Hematopoietic multipotent progenitor cell treated with erythropoietin and hydrocortisone succinate and interleukin-3 and kit ligand, for 8 days (in vitro differentiated cells): ENCODE measurements around the gene RAB3D.
"Not testable (repeated sequence)": the region's sequence is repeated elsewhere in the genome, so short reads cannot be mapped to it uniquely, and the experiment has no call there.

Experiments used
- DNase-seq: peaks from one replicate; pipeline ENCODE4 v3.0.0-alpha.2; 2015

Gene RAB3D

DNA sequence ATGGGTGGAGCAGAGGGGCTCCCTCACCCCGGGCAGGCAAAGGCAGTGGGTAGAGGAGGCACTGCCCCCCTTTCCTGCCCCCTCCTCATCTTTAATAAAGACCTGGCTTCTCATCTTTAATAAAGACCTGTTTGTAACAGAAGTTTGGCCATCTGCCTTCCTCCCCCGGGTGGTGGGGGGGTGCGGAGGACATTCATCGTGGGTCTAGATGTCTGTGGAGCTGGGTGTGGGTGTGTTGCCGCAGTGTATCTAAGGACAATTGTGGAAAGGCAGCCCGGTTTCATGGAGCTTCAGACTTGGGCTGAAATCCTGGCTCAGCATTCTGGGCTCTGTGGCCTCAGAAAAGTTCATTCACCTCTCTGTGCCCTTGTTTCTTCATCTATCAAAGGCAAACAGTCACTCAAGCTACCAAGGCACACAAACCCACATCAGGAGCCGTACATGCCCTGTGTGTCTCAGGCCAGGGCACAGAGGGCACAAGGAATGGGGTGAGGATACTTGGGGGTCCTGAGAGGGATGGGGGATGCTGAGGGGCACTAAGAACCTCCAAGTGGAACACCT is 26.2 kb upstream of the RAB3D start:
- no peak for DNase-seq

DNA sequence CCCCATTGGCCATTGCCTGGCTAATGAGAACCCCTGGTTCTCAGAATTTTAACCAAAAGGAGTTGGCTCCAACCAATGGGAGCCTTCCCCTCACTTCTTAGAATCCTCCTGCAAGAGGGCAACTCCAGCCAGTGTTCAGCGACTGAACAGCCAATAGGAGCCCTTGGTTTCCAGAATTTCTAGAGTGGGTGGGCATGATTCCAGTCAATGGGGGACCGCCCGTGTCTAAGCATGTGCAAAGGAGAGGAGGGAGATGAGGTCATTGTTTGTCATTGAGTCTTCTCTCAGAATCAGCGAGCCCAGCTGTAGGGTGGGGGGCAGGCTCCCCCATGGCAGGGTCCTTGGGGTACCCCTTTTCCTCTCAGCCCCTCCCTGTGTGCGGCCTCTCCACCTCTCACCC is 25.5 kb upstream of the RAB3D start:
- DNase-seq: no peak

DNA sequence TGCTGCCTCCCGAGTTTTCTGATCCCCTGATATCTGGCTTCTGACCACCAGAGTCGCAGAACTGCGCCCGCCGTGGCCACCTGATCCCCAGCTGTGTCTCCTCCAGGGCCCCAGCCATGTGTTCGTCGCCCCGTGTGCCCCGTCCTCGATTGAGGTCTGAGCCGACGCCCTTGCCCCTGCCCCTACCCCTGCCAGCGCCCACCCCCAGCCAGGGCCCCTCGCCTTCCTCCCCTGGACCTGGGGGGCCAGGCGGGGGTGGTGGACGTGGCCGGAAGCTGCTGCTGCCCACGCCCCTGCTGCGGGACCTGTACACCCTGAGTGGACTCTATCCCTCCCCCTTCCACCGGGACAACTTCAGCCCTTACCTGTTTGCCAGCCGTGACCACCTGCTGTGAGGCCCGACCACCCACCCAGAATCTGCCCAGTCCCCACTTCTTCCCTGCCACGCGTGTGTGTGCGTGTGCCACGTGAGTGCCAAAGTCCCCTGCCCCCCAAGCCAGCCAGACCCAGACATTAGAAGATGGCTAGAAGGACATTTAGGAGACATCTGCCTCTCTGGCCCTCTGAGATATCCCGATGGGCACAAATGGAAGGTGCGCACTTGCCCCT is 24.9 kb upstream of the RAB3D start:
- DNase-seq: no peak

- DNase-seq: no peak
Observed at GRCh38 chr19:11363881-11364280, 24.4 kb upstream of the RAB3D start.

GRCh38 chr19:11361771-11362731 is 22.6 kb upstream of the RAB3D start:
- no peak for DNase-seq

- DNase-seq: peak; percentile 44
Observed at GRCh38 chr19:11361037-11361770, 21.7 kb upstream of the RAB3D start.

DNA sequence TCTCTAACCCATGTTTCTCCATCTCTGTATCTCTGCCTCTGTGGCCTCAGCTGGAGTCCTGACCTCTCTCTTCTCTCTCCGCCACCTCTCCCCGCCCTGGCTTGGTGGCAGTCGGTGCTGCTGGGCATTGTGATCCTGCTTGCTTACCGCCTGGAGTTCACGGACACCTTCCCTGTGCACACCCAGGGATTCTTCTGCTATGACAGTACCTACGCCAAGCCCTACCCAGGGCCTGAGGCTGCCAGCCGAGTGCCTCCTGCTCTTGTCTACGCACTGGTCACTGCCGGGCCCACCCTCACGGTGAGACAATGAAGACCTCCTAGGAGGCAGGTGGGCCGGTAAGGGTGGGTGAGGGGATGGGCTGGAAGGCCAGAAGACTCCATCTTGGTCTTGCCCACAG is 20.0 kb upstream of the RAB3D start:
- no peak for DNase-seq

- no peak for DNase-seq
Observed at GRCh38 chr19:11356676-11357550, 17.5 kb upstream of the RAB3D start.

DNA sequence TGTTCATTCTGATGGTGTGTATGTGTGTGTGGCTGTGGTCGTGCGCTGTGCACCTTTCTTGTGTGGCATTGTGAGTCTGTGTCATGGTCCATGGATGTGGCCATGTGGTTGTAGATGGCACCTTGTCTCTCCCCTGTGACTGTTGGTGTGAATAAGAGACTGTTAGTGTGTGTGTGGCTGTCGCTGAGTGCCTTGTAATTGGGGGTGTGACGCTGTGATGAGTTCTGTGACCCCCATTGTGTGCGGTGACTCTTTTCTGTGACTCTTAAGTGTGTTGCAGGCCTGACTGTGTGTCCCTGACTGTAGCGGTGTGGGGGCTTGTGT is 16.6 kb upstream of the RAB3D start:
- no peak for DNase-seq

DNA sequence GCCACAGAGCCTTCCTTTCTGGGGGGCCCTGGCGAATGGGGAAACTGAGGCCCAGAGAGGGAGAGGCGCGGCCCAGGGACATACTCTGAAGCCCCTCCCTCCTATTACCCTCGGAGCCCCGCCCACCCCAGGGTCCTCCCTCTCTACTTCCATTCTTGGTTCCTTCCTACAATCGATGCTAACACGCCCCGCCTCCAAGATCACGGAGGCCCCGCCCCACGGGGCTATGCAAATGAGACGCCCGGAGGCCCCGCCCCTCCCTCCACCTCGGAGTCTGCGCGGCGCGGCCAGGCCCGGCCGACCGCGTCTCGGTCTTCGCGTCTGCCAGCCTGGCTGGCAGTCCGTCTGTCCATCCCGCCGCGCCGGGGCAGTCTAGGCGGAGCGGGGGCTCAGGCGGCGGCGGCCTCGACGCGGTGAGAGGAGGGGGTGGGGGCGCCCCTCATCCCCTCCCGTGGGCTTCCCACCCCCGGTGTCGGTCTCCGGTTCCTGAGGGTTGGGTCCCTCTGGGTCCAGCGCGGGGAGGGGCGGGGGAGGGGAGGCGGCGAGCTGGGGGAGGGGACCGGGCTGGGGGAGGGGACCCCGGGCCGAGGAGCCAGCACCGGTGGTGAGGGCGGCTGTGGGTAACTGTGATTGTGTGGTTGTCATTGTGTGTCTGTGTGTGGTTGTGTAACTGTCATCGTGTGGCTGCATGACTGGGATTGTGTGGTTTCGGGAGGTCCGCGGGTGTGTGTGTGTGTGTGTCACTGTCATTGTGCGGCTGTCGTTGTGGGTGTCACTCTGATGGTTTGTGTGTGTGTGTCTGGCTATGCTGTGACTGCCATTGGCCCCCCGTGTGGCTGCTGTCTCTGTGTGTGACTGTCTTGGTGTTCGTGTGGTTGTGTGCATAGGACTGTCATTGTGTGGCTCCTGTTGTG is 16.0 kb upstream of the RAB3D start, which contains the start of gene PLPPR2:
Gene PLPPR2, plus strand, starts transcription at position 273 of the 914 bp plus-strand sequence. CDS start 2,242 bp downstream, outside the sequence.
- DNase-seq: peak; percentile 85

DNA sequence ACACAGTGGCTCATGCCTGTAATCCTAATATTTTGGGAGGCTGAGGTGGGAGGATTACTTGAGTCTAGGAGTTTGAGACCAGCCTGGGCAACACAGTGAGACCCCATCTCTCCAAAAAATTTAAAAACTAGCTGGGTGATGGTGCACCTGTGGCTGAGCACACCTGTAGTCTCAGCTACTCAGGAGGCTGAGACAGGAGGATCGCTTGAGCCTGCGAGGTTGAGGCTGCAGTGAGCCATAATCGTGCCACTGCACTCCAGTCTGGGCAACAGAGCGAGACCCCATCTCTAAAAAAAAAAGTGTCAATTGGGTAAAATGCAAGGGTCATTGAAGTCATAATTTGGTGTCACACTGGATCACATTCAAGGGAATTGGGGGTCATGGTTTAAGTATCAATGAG is 14.6 kb upstream of the RAB3D start:
- not testable (repeated sequence) for DNase-seq

DNA sequence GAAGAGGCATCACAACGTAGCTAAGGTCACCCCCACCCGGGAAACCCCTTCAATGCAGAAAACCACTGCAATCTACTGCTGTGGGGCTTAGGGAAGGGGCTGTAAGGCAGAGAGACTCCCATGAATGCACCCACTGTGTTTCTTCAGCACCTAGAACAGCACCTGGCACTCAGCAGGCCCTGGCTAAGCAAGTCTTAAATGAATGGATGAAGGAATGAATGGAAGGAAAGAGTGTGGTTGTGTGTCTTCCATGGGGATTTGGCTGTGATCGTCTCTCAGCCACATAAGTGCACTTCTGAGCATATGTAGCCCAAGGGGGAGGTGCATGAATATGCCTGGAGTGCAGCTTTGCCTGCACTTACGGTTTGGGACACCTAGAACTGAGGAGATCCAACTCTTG is 9.7 kb upstream of the RAB3D start:
- no peak for DNase-seq

DNA sequence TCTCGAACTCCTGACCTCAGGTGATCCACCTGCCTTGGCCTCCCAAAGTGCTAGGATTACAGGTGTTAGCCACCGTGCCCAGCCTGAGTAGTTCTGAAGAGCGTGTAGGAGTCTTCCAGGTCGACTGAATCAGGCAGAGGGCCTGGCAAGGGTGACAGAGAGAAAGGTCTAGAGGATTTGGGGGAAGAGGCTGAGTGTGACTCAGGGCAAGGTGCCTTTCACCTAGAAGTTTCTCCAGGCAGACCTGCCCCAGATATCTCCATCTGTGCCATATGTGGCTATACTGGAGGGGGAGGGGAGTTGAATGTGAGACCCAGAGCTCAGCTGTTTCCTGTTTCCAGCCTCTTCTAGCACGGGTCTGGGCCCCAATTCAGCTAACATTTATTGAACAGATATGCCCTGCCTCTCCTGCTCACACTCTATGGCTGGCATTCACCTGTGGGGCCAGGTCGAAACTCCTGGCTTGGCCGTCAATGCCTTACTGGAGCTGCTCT is 8.1 kb upstream of the RAB3D start:
- no peak for DNase-seq

DNA sequence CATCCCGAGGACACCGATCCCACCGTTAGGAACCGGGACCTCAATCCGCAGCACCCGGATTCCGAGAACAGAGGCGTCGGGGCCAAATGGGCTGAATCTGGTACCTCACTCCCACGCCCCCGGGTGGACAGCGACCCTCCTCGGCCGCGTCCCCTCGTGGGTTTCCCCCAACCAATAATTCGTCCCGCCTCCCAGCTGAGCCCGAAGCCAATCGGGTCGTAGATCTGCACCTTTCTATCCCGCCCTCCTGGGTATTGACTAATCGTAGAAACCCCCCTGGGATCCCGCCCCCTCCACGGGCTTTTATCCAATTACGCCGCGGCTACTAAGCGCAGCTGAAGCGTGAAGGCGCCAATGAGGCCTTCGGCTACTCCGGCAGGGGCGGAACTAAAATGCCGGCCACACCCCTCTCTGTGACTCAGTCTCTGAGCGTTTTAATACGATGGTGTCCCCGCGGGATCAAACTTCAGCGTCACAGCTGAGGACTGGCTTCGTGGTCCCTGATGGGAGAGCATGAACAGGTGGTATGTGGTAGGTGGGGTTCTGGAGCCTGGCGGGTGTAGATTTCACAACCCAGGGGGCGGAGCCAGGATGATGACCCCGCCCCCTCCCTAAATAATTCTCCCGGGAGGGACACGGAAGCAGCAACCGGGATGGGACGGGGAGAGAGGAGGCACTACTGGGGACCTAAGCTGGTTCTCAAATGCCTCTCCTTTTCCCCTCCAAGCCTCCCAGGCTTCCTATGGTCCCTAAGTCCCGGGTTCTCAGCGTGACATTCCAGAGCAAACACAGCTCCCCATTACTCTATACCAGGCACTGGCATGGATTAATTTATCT is 6.9 kb upstream of the RAB3D start, which contains the start of the genes CCDC159 and TMEM205:
Gene CCDC159, plus strand, starts transcription at position 416 of the 837 bp plus-strand sequence. Its CDS starts 88 bp downstream, at position 504.
Gene TMEM205, minus strand, starts transcription at position 165 of the 837 bp plus-strand sequence. CDS start 649 bp downstream, outside the sequence.
- peak; percentile 99 for DNase-seq

- DNase-seq: peak; percentile 4
Observed at GRCh38 chr19:11345122-11345803, 5.8 kb upstream of the RAB3D start.

- DNase-seq: no peak
Observed at GRCh38 chr19:11342429-11342828, 3.0 kb upstream of the RAB3D start.

- not testable (repeated sequence) for DNase-seq
Observed at GRCh38 chr19:11340099-11340467, 626 bp upstream of the RAB3D start.

- no peak for DNase-seq
Observed at GRCh38 chr19:11338569-11339253, 746 bp downstream of the RAB3D start.
